CD4-positive, alpha-beta T cell (primary cell): ENCODE data around the gene CRK. TPM values are rescaled to one million over a fixed set of nuclear protein-coding genes. Genes with fewer than 3 reads are reported as not detected.
A peak's percentile ranks its signal among the peaks of the same experiment; 100 is the strongest.

Experiments used
- ATAC-seq: fragments of 200-7000 bp; cut with Tn5 transposase; one replicate; pipeline ENCODE4 v1.10.0; 2022; ENCODE audit warnings: mild to moderate bottlenecking; ENCODE audit not compliant: poor library complexity
- CTCF ChIA-PET: fragments of 350-600 bp; sonication (Branson Sonifier 250); formaldehyde crosslinking; loops from one replicate; lab custom pipeline; 2021; ENCODE audit warnings: antibody characterized with exemption, inconsistent platforms; lab: Charles Lee
- POLR2A ChIA-PET: fragments of 350-600 bp; sonication (Branson Sonifier 250); formaldehyde crosslinking; loops from one replicate; lab custom pipeline; 2021; ENCODE audit warnings: antibody characterized with exemption, inconsistent platforms; lab: Charles Lee
- DNase-seq, 14 experiments: peaks; one replicate each; pipeline ENCODE4 v3.0.0-alpha.2; 2013 to 2020; ENCODE audit warnings: mixed read lengths in 2 of 14
- H3K27ac ChIP-seq, 2 donors: one replicate each; pipeline versions ENCODE4 v1.5.1 to v1.7.0; 2013; ENCODE audit warnings: low read length in 2 of 2, low read depth in 1 of 2, mild to moderate bottlenecking in 1 of 2
- H3K27me3 ChIP-seq, 2 experiments: 1 replicate in 1 of 2; 2 replicates in 1 of 2; pipeline versions ENCODE4 v1.6.1 to v1.7.0; 2013; ENCODE audit warnings: low read length in 2 of 2, control low read depth in 1 of 2, mild to moderate bottlenecking in 1 of 2, moderate library complexity in 1 of 2; ENCODE audit not compliant: insufficient read depth in 2 of 2, control insufficient read depth in 1 of 2
- H3K36me3 ChIP-seq: one replicate; pipeline ENCODE4 v1.6.1; 2013; ENCODE audit warnings: low read length, control low read depth; ENCODE audit not compliant: insufficient read depth
- H3K4me1 ChIP-seq: one replicate; pipeline ENCODE4 v1.6.1; 2013; ENCODE audit warnings: low read length, control low read depth; ENCODE audit not compliant: insufficient read depth
- H3K4me3 ChIP-seq: one replicate; pipeline ENCODE4 v1.5.1; 2013; ENCODE audit warnings: mild to moderate bottlenecking, low read length, moderate library complexity
- H3K9me3 ChIP-seq, 2 experiments: 1 replicate in 1 of 2; 2 replicates in 1 of 2; pipeline versions ENCODE4 v1.6.1 to v1.7.0; 2013; ENCODE audit warnings: low read length in 2 of 2, mild to moderate bottlenecking in 2 of 2, control low read depth in 1 of 2, moderate library complexity in 1 of 2; ENCODE audit not compliant: control insufficient read depth in 1 of 2, insufficient read depth in 1 of 2
- H3K27ac Mint-ChIP-seq: one replicate; pipeline ENCODE4 v1.8.0; 2020; ENCODE audit warnings: mixed read lengths
- H3K27me3 Mint-ChIP-seq: one replicate; pipeline ENCODE4 v1.8.0; 2021; ENCODE audit warnings: mixed read lengths
- H3K36me3 Mint-ChIP-seq: one replicate; pipeline ENCODE4 v1.8.0; 2021; ENCODE audit warnings: low read depth, mixed read lengths
- H3K4me1 Mint-ChIP-seq: one replicate; pipeline ENCODE4 v1.8.0; 2021; ENCODE audit warnings: low read depth, mixed read lengths
- H3K4me3 Mint-ChIP-seq: one replicate; pipeline ENCODE4 v1.8.0; 2020; ENCODE audit warnings: mild to moderate bottlenecking, mixed read lengths
- H3K9me3 Mint-ChIP-seq: one replicate; pipeline ENCODE4 v1.8.0; 2020; ENCODE audit warnings: mixed read lengths
- intact Hi-C, 2 experiments: fragments of 100-400 bp; cut with DNase I in 1 of 2; cut with micrococcal nuclease in 1 of 2; formaldehyde crosslinking; loops; one replicate each; pipeline versions ENCODE4 v1.15.1 to v1.9.0; 2023 to 2025; cut with DNase I, micrococcal nuclease
- total RNA-seq, 174 experiments: library from RNA in 2 of 174; stranded (reverse) in 2 of 174; gene quantifications; one replicate each; pipeline ENCODE4 v1.2.3 and lab custom pipeline; 2021 to 2026
- TF ChIP-seq, protein P1 (sequence below): fragments of 200-600 bp; IDR thresholded peaks from one replicate; pipeline ENCODE4 v1.8.0; 2022; ENCODE audit warnings: antibody characterized with exemption, mild to moderate bottlenecking

Gene CRK
- total RNA-seq, 2 experiments from 2014 or later, result 13.6 to 14.5 TPM

DNA sequence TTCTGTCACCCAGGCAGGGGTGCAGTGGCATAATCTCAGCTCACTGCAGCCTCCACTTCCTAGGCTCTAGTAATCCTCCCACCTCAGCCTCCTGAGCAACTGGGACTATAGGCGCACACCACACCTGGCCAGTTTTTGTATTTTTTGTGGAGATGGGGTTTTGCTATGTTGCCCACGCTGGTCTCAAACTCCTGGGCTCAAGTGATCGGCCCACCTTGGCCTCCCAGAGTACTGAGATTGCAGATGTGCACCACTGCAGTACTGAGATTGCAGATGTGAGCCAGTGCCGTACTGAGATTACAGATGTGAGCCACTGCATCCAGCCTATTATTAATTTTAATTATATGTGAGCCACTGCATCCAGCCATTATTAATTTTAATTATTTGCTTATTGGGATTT lies 13.8 kb downstream of the CRK start:
- peaks cover 31% of the 10 kb centered on the region for H3K36me3 Mint-ChIP-seq
- H3K36me3 ChIP-seq, result peaks cover 25% of the 10 kb centered on the region
- no peak for DNase-seq
- H3K9me3 ChIP-seq, result no peaks in the 10 kb centered on the region
- no peak overlapping the region for H3K27ac ChIP-seq
- peaks cover 32% of the 10 kb centered on the region for H3K4me1 Mint-ChIP-seq
- TF ChIP-seq, protein P1, sequence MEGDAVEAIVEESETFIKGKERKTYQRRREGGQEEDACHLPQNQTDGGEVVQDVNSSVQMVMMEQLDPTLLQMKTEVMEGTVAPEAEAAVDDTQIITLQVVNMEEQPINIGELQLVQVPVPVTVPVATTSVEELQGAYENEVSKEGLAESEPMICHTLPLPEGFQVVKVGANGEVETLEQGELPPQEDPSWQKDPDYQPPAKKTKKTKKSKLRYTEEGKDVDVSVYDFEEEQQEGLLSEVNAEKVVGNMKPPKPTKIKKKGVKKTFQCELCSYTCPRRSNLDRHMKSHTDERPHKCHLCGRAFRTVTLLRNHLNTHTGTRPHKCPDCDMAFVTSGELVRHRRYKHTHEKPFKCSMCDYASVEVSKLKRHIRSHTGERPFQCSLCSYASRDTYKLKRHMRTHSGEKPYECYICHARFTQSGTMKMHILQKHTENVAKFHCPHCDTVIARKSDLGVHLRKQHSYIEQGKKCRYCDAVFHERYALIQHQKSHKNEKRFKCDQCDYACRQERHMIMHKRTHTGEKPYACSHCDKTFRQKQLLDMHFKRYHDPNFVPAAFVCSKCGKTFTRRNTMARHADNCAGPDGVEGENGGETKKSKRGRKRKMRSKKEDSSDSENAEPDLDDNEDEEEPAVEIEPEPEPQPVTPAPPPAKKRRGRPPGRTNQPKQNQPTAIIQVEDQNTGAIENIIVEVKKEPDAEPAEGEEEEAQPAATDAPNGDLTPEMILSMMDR, result no peak
- no peaks in the 10 kb centered on the region for H3K27me3 Mint-ChIP-seq
- H3K9me3 Mint-ChIP-seq, result no peaks in the 10 kb centered on the region
- no peak for ATAC-seq
- ChIA-PET CTCF (interaction anchor here (0.7 kb wide), 1 partner anchor 77 kb away, joined by 6 read pairs; no protein-coding TSS in a partner anchor), POLR2A (no interaction called here)
- H3K4me3 ChIP-seq, result no peak overlapping the region
- no peak overlapping the region for H3K27ac Mint-ChIP-seq
- no peaks in the 10 kb centered on the region for H3K27me3 ChIP-seq
- intact Hi-C loops, result no loop called here
- H3K4me1 ChIP-seq, result peaks cover 26% of the 10 kb centered on the region
- no peak overlapping the region for H3K4me3 Mint-ChIP-seq

GRCh38 chr17:1440921-1441320 lies 15.1 kb downstream of the CRK start:
- ChIA-PET POLR2A (no interaction called here), CTCF (no interaction called here)
- ATAC-seq (no peak), DNase-seq (no peak)
- Histone ChIP-seq H3K36me3 (peaks cover 33% of the 10 kb centered on the region), H3K4me3 (no peak overlapping the region), H3K27ac (no peak overlapping the region), H3K9me3 (no peaks in the 10 kb centered on the region), H3K4me1 (peaks cover 16% of the 10 kb centered on the region), H3K27me3 (no peaks in the 10 kb centered on the region)
- Mint-ChIP-seq H3K4me3 (no peak overlapping the region), H3K27ac (no peak overlapping the region), H3K4me1 (peaks cover 28% of the 10 kb centered on the region), H3K36me3 (peaks cover 39% of the 10 kb centered on the region), H3K27me3 (no peaks in the 10 kb centered on the region), H3K9me3 (no peaks in the 10 kb centered on the region)
- TF ChIP-seq, protein P1, result no peak
- intact Hi-C loops, result no loop called here

GRCh38 chr17:1438593-1439083 lies 17.4 kb downstream of the CRK start:
- Mint-ChIP-seq H3K4me3 (no peak overlapping the region), H3K4me1 (peaks cover 27% of the 10 kb centered on the region), H3K27ac (peak overlapping the region; percentile 55), H3K9me3 (no peaks in the 10 kb centered on the region), H3K36me3 (peaks cover 40% of the 10 kb centered on the region), H3K27me3 (no peaks in the 10 kb centered on the region)
- TF ChIP-seq, protein P1, result no peak
- peaks cover 33% of the 10 kb centered on the region for H3K36me3 ChIP-seq
- DNase-seq, result no peak
- H3K4me3 ChIP-seq, result no peak overlapping the region
- H3K4me1 ChIP-seq, result peaks cover 4% of the 10 kb centered on the region
- no peak for ATAC-seq
- intact Hi-C loops, result no loop called here
- ChIA-PET CTCF (no interaction called here), POLR2A (interaction anchor here (0.7 to 0.9 kb wide), 2 partner anchors 17 to 24 kb away, joined by 3 to 4 read pairs; partner anchors contain the start of gene CRK)
- H3K27ac ChIP-seq, result no peak overlapping the region
- H3K27me3 ChIP-seq, result no peaks in the 10 kb centered on the region
- no peaks in the 10 kb centered on the region for H3K9me3 ChIP-seq
